Fibroblast of skin of right biceps (primary cell): ENCODE measurements around the gene FNDC4.

ENCODE experiments used
- DNase-seq: peaks from one replicate; pipeline ENCODE4 v3.0.0-alpha.2; 2013

The FNDC4 gene

GRCh38 chr2:27493948-27494283, 1.1 kb downstream of the FNDC4 start:
- no peak for DNase-seq

DNA sequence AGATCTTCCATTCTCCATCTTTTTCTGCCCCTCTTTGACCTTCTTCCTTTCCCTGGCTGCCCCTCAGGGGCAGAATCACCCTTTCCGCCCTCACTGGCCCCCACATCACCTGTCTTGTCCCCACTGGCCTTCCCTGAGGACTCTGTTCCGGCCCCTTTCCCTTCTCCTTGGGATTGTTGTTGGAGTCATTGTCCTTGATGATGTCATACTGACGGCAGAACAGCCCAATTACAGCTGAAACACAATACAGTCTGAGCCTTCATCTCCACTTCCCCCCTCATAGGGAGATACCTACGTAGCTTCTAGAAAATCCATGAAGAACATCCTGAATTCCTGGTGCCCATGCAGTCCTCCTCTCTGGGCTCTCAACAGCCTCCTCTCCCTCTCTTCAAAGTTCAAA, 2.4 kb downstream of the FNDC4 start:
- DNase-seq: no peak

GRCh38 chr2:27489498-27490397, 5.3 kb downstream of the FNDC4 start, which contains the start of gene IFT172:
Gene IFT172 (minus strand): TSS chr2:27489743. CDS start chr2:27489653, 90 bp downstream.
- peak; percentile 98 for DNase-seq

DNA sequence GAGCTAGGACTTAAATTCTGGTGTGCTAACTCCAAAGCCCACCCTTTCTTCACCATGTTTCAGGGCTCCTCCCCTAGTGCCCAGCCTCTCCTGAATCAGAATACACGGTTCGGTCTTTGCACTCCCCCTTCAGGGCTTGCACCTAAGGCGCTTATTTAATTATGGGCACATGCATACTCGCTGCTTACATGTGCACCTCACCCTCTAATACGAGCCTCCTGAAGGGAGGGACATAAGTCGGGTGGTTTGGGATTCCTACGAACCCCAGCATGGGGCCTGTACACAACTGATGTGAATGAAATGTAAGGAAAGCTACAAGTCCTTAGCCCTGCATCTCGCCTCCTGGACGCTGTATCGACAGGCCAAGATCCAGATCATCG, 5.9 kb downstream of the FNDC4 start:
- peak; percentile 22 for DNase-seq

DNA sequence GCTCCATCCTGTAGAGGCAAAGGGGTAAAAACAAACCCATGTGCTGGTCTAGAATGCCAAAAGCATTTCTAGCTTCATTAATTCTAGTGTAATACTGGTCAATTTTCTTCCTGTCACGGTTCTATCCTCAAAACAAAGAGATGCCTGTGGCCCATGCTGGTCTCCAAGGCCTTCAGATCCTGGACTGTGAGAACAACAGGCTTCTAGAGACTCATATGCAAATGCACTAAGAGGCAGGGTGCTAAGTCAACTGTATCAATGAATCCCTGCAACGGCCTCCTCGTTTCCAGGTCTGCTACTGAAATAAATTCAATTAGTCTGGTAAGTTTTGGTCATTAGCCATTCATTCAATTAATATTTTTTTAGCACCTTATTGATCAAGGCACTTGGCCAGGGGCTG, 9.5 kb downstream of the FNDC4 start:
- DNase-seq: no peak

GRCh38 chr2:27471961-27472360, 23.0 kb downstream of the FNDC4 start:
- no peak for DNase-seq

- DNase-seq: no peak
Measured at GRCh38 chr2:27464443-27464842, 30.6 kb downstream of the FNDC4 start.

GRCh38 chr2:27461118-27461517, 33.9 kb downstream of the FNDC4 start:
- DNase-seq: no peak

DNA sequence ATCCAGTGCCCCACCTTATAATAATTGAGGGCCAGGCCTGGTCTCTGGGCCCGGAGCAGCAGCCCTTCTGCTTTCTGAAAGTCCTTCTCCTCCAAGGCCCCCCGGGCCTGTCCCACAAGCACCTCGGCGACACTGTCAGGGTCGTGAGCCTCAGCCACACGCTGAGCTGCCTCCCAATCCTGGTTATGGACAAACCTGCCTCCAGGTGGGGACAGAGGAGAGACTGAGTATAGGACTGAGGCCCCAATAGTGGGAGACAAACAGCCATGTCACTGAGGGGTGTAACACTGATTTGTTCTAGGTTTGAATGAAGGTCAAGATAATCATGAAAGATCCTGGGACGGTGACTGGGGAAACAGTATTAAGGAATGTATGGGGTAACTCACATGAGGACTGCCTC, 41.0 kb downstream of the FNDC4 start:
- no peak for DNase-seq

DNA sequence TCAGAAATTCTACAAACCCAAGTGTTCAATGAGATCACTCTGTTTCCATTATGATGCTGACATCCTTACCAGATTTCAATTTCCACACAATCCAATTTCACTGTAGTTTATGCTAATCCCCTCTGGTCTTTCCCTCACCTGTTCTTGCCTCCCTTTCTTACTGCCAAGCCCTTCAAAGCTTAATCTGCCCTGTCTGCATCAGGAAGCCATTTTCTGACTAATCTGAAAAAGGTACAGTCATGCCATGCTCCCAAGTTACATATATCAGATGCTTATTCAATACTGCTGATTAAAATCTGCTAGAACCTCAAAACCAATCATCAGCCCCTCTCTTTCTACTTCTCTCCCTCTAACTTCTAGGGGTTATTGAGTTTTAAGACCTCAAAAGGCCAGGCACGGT, 43.9 kb downstream of the FNDC4 start:
- no peak for DNase-seq

- DNase-seq: no peak
Measured at GRCh38 chr2:27448381-27448780, 46.6 kb downstream of the FNDC4 start.

GRCh38 chr2:27446057-27446456, 48.9 kb downstream of the FNDC4 start:
- no peak for DNase-seq

DNA sequence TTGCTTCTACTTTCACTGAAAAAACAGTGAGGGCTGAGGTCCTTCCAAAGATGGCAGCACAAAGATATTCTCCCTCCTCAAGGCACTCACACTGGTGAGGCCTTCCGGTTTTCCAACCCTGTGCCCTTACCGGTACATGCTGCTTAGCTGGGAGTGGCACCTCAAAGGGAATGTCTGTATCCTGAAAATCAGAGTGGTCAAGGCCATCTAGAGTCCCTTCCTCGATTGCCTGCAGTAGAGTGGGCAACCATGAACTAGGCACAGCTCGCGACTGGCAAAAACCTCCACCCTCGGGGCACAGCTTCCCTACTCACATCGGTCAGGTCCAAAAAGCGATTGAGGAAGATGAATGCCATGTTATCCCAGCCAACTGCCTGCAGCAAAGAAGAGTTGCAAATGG, 49.4 kb downstream of the FNDC4 start:
- no peak for DNase-seq

DNA sequence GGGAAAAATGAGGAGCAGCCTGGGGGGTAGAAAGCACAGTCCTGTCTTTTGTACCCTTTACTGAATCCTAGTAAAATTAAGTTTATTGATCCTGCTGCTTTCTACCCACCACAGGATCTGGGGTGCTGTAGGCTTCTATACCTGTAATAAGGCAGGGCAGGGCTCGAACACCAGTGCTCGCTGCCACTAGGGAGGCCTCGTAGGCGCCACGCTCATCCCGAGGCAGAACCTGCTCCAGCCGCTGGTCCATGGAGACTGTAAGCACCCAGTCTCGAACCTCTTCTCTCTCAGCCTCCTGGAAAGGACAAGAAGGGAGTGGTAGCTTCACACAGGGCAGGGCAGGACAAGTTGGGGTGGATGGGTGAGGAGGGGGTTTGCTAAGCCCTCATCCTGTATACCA, 49.8 kb downstream of the FNDC4 start:
- DNase-seq: no peak

GRCh38 chr2:27442920-27443282, 52.1 kb downstream of the FNDC4 start:
- DNase-seq: no peak

GRCh38 chr2:27441958-27442919, 52.8 kb downstream of the FNDC4 start, which contains the start of gene KRTCAP3:
Gene KRTCAP3 (plus strand): TSS chr2:27442381. CDS start chr2:27442413, 32 bp downstream.
- DNase-seq: no peak
